ENCODE data around the gene CDH23.

CDH23 gene

DNA sequence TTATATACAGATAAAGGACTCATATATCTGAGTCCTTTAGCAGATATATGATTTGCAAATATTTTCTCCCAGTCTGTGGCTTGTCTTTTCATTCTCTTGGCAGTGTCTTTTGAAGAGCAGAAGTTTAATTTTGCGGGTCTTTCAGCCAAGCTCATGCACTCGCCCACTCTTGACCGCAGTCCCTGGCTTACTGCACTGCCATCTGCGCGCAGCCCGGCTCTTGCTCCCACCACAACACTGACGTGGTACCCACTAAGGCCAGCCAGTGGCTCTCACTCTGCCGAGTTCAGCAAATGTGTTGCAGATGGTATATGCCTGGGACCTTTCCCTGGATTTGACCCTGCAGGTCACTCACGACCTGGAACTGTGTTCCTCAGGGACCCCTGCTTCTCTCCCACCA lies 74.3 kb downstream of the CDH23 start:
- Histone ChIP-seq H3K4me3 (ENCODE audit: low read length in 2 of 2) (no peak overlapping the region), H3K9ac (ENCODE audit: low read depth in 1 of 2, low read length in 2 of 2) (no peak overlapping the region)

DNA sequence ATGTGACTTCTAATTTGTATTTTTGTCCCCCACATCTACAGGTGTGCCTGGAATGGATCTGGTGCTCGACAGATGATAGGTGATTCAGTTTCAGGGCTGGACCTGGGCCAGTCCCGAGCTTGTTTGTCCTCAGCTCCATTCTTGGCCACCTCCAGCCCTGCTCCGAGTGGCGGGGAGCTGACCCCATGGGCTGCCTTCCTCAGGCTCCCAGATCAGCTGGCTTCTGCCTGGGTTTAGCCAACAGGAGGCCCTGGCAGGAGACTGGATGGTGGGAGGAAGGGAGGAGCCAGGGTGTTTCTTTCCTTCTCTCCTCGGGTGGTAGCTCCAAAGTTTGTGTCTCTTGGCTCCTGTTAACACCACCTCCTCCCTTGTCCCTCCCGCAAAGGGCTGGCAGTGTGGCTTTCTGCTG lies 75.2 kb downstream of the CDH23 start:
- no peak overlapping the region for H3K9ac ChIP-seq (ENCODE audit: low read depth in 1 of 2, low read length in 2 of 2)
- no peaks in the 10 kb centered on the region for H3K9me3 ChIP-seq (ENCODE audit: control insufficient read depth in 2 of 2, low read length in 2 of 2)
- peaks cover 0 to 3% of the 10 kb centered on the region in 2 donors for H3K27me3 ChIP-seq (ENCODE audit: control insufficient read depth in 2 of 2, insufficient read depth in 2 of 2, low read length in 2 of 2)
- no peak overlapping the region for H3K4me3 ChIP-seq (ENCODE audit: low read length in 2 of 2)
- no peaks in the 10 kb centered on the region for H3K36me3 ChIP-seq (ENCODE audit: control insufficient read depth in 2 of 2, insufficient read depth in 2 of 2, low read length in 2 of 2)
- H3K4me1 ChIP-seq (ENCODE audit: control insufficient read depth in 2 of 2, insufficient read depth in 2 of 2, low read length in 2 of 2) = peaks cover 3 to 4% of the 10 kb centered on the region in 2 donors
- H3K27ac ChIP-seq (ENCODE audit: low read depth in 2 of 2, low read length in 2 of 2) = no peak overlapping the region

More for the DNA sequence above, 74.3 kb downstream of the CDH23 start:
- peaks cover 3 to 4% of the 10 kb centered on the region in 2 donors for H3K4me1 ChIP-seq (ENCODE audit: control insufficient read depth in 2 of 2, insufficient read depth in 2 of 2, low read length in 2 of 2)
- H3K36me3 ChIP-seq (ENCODE audit: control insufficient read depth in 2 of 2, insufficient read depth in 2 of 2, low read length in 2 of 2) = no peaks in the 10 kb centered on the region
- no peaks in the 10 kb centered on the region for H3K27me3 ChIP-seq (ENCODE audit: control insufficient read depth in 2 of 2, insufficient read depth in 2 of 2, low read length in 2 of 2)
- H3K9me3 ChIP-seq (ENCODE audit: control insufficient read depth in 2 of 2, low read length in 2 of 2) = no peaks in the 10 kb centered on the region
- no peak overlapping the region for H3K27ac ChIP-seq (ENCODE audit: low read depth in 2 of 2, low read length in 2 of 2)

DNA sequence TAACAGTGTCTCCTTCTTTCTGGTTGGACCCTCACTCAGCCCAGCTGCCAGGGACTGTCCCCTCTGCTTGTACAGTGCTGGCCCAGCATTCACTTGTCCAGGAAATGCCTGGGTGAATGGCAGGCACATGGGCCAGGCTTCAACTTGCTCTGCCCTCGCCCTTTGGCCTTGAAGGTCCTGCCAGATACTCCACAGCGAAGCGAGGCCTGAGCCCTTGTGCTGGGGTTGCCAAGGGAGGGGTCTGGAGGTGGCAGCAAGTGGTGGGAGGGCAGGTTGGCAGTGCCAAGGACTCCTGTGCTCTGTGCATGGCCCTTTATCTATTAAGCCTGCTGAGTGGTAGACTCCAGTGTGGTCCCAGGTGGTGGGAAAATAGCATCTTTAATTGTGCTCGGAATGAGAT lies 75.7 kb downstream of the CDH23 start:
- Histone ChIP-seq H3K27me3 (ENCODE audit: control insufficient read depth in 2 of 2, insufficient read depth in 2 of 2, low read length in 2 of 2) (peaks cover 0 to 3% of the 10 kb centered on the region in 2 donors), H3K4me1 (ENCODE audit: control insufficient read depth in 2 of 2, insufficient read depth in 2 of 2, low read length in 2 of 2) (peaks cover 3 to 4% of the 10 kb centered on the region in 2 donors), H3K36me3 (ENCODE audit: control insufficient read depth in 2 of 2, insufficient read depth in 2 of 2, low read length in 2 of 2) (no peaks in the 10 kb centered on the region), H3K27ac (ENCODE audit: low read depth in 2 of 2, low read length in 2 of 2) (no peak overlapping the region), H3K9ac (ENCODE audit: low read depth in 1 of 2, low read length in 2 of 2) (no peak overlapping the region), H3K4me3 (ENCODE audit: low read length in 2 of 2) (no peak overlapping the region), H3K9me3 (ENCODE audit: control insufficient read depth in 2 of 2, low read length in 2 of 2) (no peaks in the 10 kb centered on the region)

DNA sequence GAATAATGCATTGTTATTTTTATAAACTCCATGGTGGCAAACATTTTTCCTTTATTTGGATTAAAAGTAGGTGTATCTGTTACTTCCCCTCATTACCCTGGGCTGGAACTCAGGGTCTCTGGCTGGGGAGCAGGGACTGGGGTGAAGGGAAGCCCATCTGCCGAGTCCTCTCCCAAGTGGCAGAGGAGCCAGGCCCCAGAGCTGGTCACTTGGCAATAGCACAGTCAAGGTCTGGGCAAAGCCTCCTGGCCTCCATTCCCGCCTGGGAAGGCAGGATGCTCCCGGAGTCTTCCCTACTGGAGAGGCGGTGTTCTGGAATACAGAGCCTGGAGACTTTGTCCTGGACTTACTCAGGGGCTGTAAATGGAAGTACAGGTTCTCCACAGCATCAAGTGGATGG lies 76.2 kb downstream of the CDH23 start:
- no peak overlapping the region for H3K4me3 ChIP-seq (ENCODE audit: low read length in 2 of 2)
- no peak overlapping the region for H3K9ac ChIP-seq (ENCODE audit: low read depth in 1 of 2, low read length in 2 of 2)
- H3K9me3 ChIP-seq (ENCODE audit: control insufficient read depth in 2 of 2, low read length in 2 of 2) = no peaks in the 10 kb centered on the region
- H3K36me3 ChIP-seq (ENCODE audit: control insufficient read depth in 2 of 2, insufficient read depth in 2 of 2, low read length in 2 of 2) = no peaks in the 10 kb centered on the region
- peaks cover 0 to 3% of the 10 kb centered on the region in 2 donors for H3K27me3 ChIP-seq (ENCODE audit: control insufficient read depth in 2 of 2, insufficient read depth in 2 of 2, low read length in 2 of 2)
- H3K27ac ChIP-seq (ENCODE audit: low read depth in 2 of 2, low read length in 2 of 2) = no peak overlapping the region
- H3K4me1 ChIP-seq (ENCODE audit: control insufficient read depth in 2 of 2, insufficient read depth in 2 of 2, low read length in 2 of 2) = peaks cover 3 to 4% of the 10 kb centered on the region in 2 donors

DNA sequence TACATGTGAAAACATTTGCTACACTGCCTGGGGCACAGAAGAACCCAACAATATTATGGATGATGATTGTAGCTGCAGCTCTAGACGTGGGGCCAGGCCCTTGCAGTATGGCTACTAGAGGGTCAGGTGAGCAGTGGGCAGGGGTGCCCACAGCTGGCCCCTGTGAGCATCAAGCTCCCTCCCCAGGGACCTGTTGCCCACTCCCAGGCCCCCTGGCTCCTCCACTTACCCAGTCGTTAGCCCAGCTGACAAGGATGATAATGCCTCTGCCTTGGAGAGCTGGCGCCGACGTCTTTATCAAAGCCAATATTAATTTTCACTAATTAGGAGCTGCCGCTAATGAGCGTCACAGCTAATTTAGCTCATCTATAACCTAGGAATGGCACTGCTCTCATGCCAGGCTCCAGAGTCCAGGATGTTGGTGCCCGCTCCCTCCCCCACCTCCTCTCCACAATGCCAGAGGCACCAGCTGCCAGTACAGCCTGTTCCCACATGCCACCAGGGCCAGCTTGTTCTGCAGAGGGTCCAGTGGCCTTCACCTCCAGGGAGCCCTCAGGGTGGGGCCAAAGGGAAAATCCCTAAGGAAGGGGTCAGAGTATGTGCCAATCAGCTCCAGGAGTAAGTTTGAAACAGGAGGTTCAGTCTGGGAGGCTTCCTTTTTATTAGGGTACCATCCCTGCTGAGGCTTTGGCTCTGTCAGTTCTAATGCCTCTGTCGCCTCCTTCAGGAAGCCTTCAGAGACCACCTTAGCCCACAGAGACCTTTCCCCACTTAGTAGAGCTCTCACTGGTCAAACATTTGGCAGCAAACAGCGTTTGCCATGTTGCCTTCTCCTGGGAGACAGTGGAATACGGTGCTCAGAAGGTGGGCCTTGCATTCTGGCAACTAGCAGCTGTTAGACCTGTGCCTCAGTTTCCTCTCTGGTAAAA lies 77.2 kb downstream of the CDH23 start:
- no peaks in the 10 kb centered on the region for H3K9me3 ChIP-seq (ENCODE audit: control insufficient read depth in 2 of 2, low read length in 2 of 2)
- H3K27me3 ChIP-seq (ENCODE audit: control insufficient read depth in 2 of 2, insufficient read depth in 2 of 2, low read length in 2 of 2) = peaks cover 0 to 3% of the 10 kb centered on the region in 2 donors
- H3K36me3 ChIP-seq (ENCODE audit: control insufficient read depth in 2 of 2, insufficient read depth in 2 of 2, low read length in 2 of 2) = no peaks in the 10 kb centered on the region
- H3K4me1 ChIP-seq (ENCODE audit: control insufficient read depth in 2 of 2, insufficient read depth in 2 of 2, low read length in 2 of 2) = peaks cover 3 to 4% of the 10 kb centered on the region in 2 donors
- no peak overlapping the region for H3K4me3 ChIP-seq (ENCODE audit: low read length in 2 of 2)
- H3K27ac ChIP-seq (ENCODE audit: low read depth in 2 of 2, low read length in 2 of 2) = no peak overlapping the region
- no peak overlapping the region for H3K9ac ChIP-seq (ENCODE audit: low read depth in 1 of 2, low read length in 2 of 2)

DNA sequence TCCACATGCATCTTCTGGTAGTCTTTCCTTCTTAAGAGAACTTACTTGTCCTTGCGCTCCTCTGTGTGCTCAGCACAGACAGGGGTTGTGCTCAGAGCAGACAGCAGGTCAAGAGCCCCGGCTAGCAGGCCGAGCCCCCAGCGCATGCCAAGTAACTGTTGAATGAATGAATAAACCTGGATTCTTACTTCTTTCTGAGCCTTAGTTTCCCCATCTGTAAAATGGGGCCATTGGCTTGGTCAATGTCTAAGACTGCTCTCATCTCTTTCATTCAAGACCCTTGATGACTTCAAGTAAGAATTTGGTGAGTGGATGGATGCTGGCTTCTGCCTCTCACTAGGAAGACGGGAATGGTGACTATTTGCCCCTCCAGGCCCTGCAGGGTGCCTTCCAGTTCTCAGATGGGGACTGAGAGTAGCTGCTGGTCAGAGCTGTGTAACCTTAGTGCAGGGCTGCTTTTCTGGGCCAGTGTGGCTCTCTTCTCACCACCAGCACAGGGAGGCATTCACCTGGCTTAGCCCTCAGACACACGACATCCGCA lies 78.1 kb downstream of the CDH23 start:
- H3K9me3 ChIP-seq (ENCODE audit: control insufficient read depth in 2 of 2, low read length in 2 of 2) = no peaks in the 10 kb centered on the region
- H3K9ac ChIP-seq (ENCODE audit: low read depth in 1 of 2, low read length in 2 of 2) = no peak overlapping the region
- H3K4me3 ChIP-seq (ENCODE audit: low read length in 2 of 2) = no peak overlapping the region
- H3K27ac ChIP-seq (ENCODE audit: low read depth in 2 of 2, low read length in 2 of 2) = no peak overlapping the region
- peaks cover 0 to 3% of the 10 kb centered on the region in 2 donors for H3K27me3 ChIP-seq (ENCODE audit: control insufficient read depth in 2 of 2, insufficient read depth in 2 of 2, low read length in 2 of 2)
- H3K4me1 ChIP-seq (ENCODE audit: control insufficient read depth in 2 of 2, insufficient read depth in 2 of 2, low read length in 2 of 2) = peaks cover 3 to 4% of the 10 kb centered on the region in 2 donors
- no peaks in the 10 kb centered on the region for H3K36me3 ChIP-seq (ENCODE audit: control insufficient read depth in 2 of 2, insufficient read depth in 2 of 2, low read length in 2 of 2)

DNA sequence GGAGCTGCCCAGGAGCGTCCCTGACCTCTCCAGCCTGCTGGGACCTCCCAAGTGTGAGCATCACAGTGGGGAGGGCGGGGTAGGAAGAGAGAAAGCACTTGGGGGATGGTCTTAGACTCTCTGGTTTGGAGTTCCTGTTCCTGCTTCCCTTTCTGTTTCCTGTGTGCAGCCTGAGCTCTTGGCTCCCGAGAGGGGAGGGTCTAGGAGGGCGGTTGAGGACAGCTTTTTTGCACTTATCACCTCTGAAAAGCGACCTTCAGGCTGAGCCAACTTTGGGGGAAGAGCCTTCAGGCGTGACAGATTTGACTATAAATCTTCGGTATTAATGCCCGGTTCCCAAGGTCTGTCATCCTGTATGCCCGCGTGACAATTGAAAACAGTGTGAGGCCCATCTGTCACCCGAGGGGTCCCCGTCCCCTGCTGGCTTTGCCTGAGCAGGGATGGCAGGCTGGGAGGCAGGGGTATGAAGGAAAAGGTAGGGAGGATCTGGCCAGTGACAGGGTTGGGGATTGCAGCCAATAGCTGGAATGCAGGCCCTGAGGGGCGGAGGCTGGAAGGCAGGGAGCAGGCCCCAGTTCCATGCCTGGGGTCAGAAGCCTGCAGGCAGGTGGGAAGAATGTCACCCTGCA lies 78.6 kb downstream of the CDH23 start:
- Histone ChIP-seq H3K4me1 (ENCODE audit: control insufficient read depth in 2 of 2, insufficient read depth in 2 of 2, low read length in 2 of 2) (peaks cover 3 to 4% of the 10 kb centered on the region in 2 donors), H3K27me3 (ENCODE audit: control insufficient read depth in 2 of 2, insufficient read depth in 2 of 2, low read length in 2 of 2) (peaks cover 0 to 3% of the 10 kb centered on the region in 2 donors), H3K9ac (ENCODE audit: low read depth in 1 of 2, low read length in 2 of 2) (no peak overlapping the region), H3K36me3 (ENCODE audit: control insufficient read depth in 2 of 2, insufficient read depth in 2 of 2, low read length in 2 of 2) (no peaks in the 10 kb centered on the region), H3K27ac (ENCODE audit: low read depth in 2 of 2, low read length in 2 of 2) (no peak overlapping the region), H3K9me3 (ENCODE audit: control insufficient read depth in 2 of 2, low read length in 2 of 2) (no peaks in the 10 kb centered on the region), H3K4me3 (ENCODE audit: low read length in 2 of 2) (no peak overlapping the region)

DNA sequence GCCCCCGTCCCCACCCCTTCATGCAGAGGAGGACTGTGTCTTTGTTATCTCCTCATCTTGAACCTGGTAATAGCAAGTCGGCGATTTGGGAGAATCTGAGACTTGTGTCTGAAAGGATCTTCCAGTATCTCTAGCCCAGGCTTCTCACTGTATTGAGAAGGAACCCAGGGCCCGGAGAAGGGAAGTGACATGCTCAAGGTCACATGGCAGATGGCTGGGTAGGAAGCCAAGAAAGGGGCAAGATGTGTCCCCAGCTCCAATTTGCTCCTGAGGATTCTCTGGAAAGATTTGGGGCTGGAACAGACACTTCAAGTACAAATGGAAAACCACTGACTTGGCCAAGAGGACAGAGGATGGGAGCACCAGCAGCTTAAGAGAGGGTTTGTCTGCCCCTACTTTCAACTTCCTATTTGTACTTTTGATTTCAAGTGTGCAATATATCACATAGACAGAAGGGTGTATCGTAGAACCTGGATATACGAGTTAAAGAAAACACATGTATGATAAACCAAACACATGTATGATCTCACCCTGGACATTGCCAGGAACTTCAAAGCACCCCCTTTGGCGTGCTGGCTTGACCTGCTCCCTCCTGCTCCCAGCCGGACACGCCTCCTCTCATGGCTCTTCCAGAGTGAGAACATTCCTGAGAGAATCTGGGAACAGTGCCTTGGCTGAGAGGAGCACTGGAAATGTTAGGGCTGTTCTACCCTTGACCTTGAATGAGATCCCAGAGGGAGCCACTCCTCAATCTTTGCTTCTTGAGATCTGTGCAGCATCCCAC lies 79.7 kb downstream of the CDH23 start:
- Histone ChIP-seq H3K9me3 (ENCODE audit: control insufficient read depth in 2 of 2, low read length in 2 of 2) (no peaks in the 10 kb centered on the region), H3K36me3 (ENCODE audit: control insufficient read depth in 2 of 2, insufficient read depth in 2 of 2, low read length in 2 of 2) (no peaks in the 10 kb centered on the region), H3K4me3 (ENCODE audit: low read length in 2 of 2) (no peak overlapping the region), H3K9ac (ENCODE audit: low read depth in 1 of 2, low read length in 2 of 2) (no peak overlapping the region), H3K27me3 (ENCODE audit: control insufficient read depth in 2 of 2, insufficient read depth in 2 of 2, low read length in 2 of 2) (peaks cover 0 to 3% of the 10 kb centered on the region in 2 donors), H3K4me1 (ENCODE audit: control insufficient read depth in 2 of 2, insufficient read depth in 2 of 2, low read length in 2 of 2) (peaks cover 3 to 4% of the 10 kb centered on the region in 2 donors), H3K27ac (ENCODE audit: low read depth in 2 of 2, low read length in 2 of 2) (no peak overlapping the region)

DNA sequence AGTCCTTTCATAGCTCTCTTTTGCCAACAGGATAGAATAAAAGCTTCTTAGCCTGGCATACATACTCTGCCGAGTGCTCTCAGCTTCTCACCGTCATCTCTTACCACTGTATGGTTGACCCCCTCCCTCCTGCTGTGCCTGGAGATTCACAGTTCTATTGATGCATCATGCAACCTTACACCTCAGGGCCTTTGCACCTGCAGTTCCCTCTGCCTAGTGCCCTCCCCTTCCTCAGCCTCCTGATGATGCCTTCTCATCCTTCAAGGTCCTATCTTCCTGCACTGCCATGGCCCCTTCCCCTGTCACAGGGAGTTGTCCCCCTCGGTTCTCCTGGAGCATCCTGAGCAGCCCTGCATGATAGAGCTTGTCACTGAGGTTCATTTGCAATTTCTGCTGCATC lies 81.5 kb downstream of the CDH23 start:
- H3K4me1 ChIP-seq (ENCODE audit: control insufficient read depth in 2 of 2, insufficient read depth in 2 of 2, low read length in 2 of 2) = peaks cover 3 to 4% of the 10 kb centered on the region in 2 donors
- no peak overlapping the region for H3K9ac ChIP-seq (ENCODE audit: low read depth in 1 of 2, low read length in 2 of 2)
- no peaks in the 10 kb centered on the region for H3K9me3 ChIP-seq (ENCODE audit: control insufficient read depth in 2 of 2, low read length in 2 of 2)
- no peaks in the 10 kb centered on the region for H3K36me3 ChIP-seq (ENCODE audit: control insufficient read depth in 2 of 2, insufficient read depth in 2 of 2, low read length in 2 of 2)
- H3K4me3 ChIP-seq (ENCODE audit: low read length in 2 of 2) = no peak overlapping the region
- H3K27me3 ChIP-seq (ENCODE audit: control insufficient read depth in 2 of 2, insufficient read depth in 2 of 2, low read length in 2 of 2) = peaks cover 0 to 3% of the 10 kb centered on the region in 2 donors
- H3K27ac ChIP-seq (ENCODE audit: low read depth in 2 of 2, low read length in 2 of 2) = no peak overlapping the region
